H1 (cell line): ENCODE data around the gene PCED1B. TPM values are rescaled to one million over a fixed set of nuclear protein-coding genes. Genes with fewer than 3 reads are reported as not detected.

Experiments used
- CTCF ChIA-PET: fragments of 300-600 bp; sonication (Branson Sonifier 250); formaldehyde crosslinking; loops from one replicate; lab custom pipeline; 2021; ENCODE audit not compliant: partially characterized antibody; lab: Charles Lee
- POLR2A ChIA-PET: fragments of 300-600 bp; sonication (Branson Sonifier 250); formaldehyde crosslinking; loops from one replicate; lab custom pipeline; 2021; ENCODE audit warnings: inconsistent platforms; ENCODE audit not compliant: partially characterized antibody; lab: Charles Lee
- DNase-seq, 2 experiments: peaks; one replicate each; pipeline versions ENCODE4 v3.0.0 to v3.0.0-alpha.2; 2010 to 2022; ENCODE audit warnings: low spot score in 2 of 2, low read depth in 1 of 2, mixed read lengths in 1 of 2
- FAIRE-seq: peaks from 2 replicates; lab custom pipeline; 2011; peaks lifted over from hg19 to GRCh38; lab: Jason Lieb, UNC
- H2AFZ ChIP-seq: 2 replicates; pipeline ENCODE4 v1.8.1; 2012; ENCODE audit warnings: low read length, inconsistent platforms
- H2AK5ac ChIP-seq: 2 replicates; pipeline ENCODE4 v1.6.1; 2013; ENCODE audit warnings: low read depth, low read length
- H2BK120ac ChIP-seq: replicated peaks from 2 replicates; pipeline ENCODE3; 2013; ENCODE audit warnings: low read depth, low read length, inconsistent platforms
- H2BK12ac ChIP-seq: 2 replicates; pipeline ENCODE4 v1.6.1; 2013; ENCODE audit warnings: low read depth, low read length
- H2BK15ac ChIP-seq: 2 replicates; pipeline ENCODE4 v1.6.1; 2013; ENCODE audit warnings: low read length
- H2BK20ac ChIP-seq: 2 replicates; pipeline ENCODE4 v1.6.1; 2013; ENCODE audit warnings: low read length
- H2BK5ac ChIP-seq: 2 replicates; pipeline ENCODE4 v1.6.1; 2013; ENCODE audit warnings: low read depth, low read length
- H3K14ac ChIP-seq: 2 replicates; pipeline ENCODE4 v1.6.1; 2013; ENCODE audit warnings: inconsistent platforms; ENCODE audit not compliant: insufficient read length
- H3K18ac ChIP-seq: 2 replicates; pipeline ENCODE4 v1.6.1; 2013; ENCODE audit warnings: low read length; ENCODE audit errors: extremely low read depth
- H3K23ac ChIP-seq: 2 replicates; pipeline ENCODE4 v1.6.1; 2013; ENCODE audit warnings: inconsistent platforms; ENCODE audit not compliant: insufficient read length
- H3K23me2 ChIP-seq: 2 replicates; pipeline ENCODE4 v1.6.1; 2013; ENCODE audit warnings: low read depth, low read length
- H3K27ac ChIP-seq: 2 replicates; pipeline ENCODE4 v1.6.1; 2011; ENCODE audit warnings: low read depth, low read length, inconsistent platforms
- H3K27me3 ChIP-seq, 4 experiments: replicated peaks in 1 of 4; 1 replicate in 1 of 4; 2 replicates in 3 of 4; pipeline versions ENCODE4 v1.6.1 to v1.8.1; 2011 to 2013; ENCODE audit warnings: low read length in 3 of 4, mild to moderate bottlenecking in 3 of 4, inconsistent platforms in 2 of 4, mixed read lengths in 2 of 4, moderate library complexity in 1 of 4; ENCODE audit not compliant: control insufficient read depth in 3 of 4, insufficient read depth in 3 of 4; ENCODE audit errors: extremely low read depth in 1 of 4
- H3K36me3 ChIP-seq, 4 experiments: 2 replicates each; pipeline versions ENCODE4 v1.6.1 to v1.8.1; 2011 to 2013; ENCODE audit warnings: mild to moderate bottlenecking in 4 of 4, low read length in 3 of 4, moderate library complexity in 2 of 4, control low read depth in 1 of 4, inconsistent platforms in 1 of 4; ENCODE audit not compliant: insufficient read depth in 4 of 4, control insufficient read depth in 2 of 4
- H3K4ac ChIP-seq: replicated peaks from 2 replicates; pipeline ENCODE3; 2013; ENCODE audit warnings: low read length, low read depth, mixed read lengths, inconsistent platforms; ENCODE audit not compliant: insufficient read length
- H3K4me1 ChIP-seq, 4 experiments: replicated peaks in 1 of 4; 1 replicate in 1 of 4; 2 replicates in 3 of 4; pipeline versions ENCODE4 v1.6.1 to v1.8.1; 2011 to 2013; ENCODE audit warnings: low read length in 3 of 4, inconsistent platforms in 2 of 4, mixed read lengths in 1 of 4; ENCODE audit not compliant: insufficient read depth in 4 of 4, control insufficient read depth in 3 of 4
- H3K4me2 ChIP-seq, 2 experiments: 2 replicates each; pipeline versions ENCODE4 v1.6.1 to v1.8.1; 2011 to 2013; ENCODE audit warnings: low read depth in 2 of 2, low read length in 2 of 2, control low read depth in 1 of 2, inconsistent platforms in 1 of 2, mild to moderate bottlenecking in 1 of 2; ENCODE audit not compliant: insufficient read depth in 1 of 2
- H3K4me3 ChIP-seq, 4 experiments: fragments of 200-600, 300-600 bp in 1 of 4; sonication (generic), shearing (Covaris generic), sonication (Bioruptor Twin) in 1 of 4; 2 replicates each; pipeline versions ENCODE4 v1.5.1 to v1.8.1; 2011 to 2016; ENCODE audit warnings: low read length in 4 of 4, low read depth in 3 of 4, control low read depth in 2 of 4, inconsistent platforms in 2 of 4, mild to moderate bottlenecking in 2 of 4, mixed read lengths in 1 of 4, moderate library complexity in 1 of 4; ENCODE audit not compliant: insufficient read depth in 2 of 4; ENCODE audit errors: extremely low read depth in 1 of 4
- H3K56ac ChIP-seq: replicated peaks from 2 replicates; pipeline ENCODE3; 2013; ENCODE audit warnings: low read depth, mild to moderate bottlenecking, mixed read lengths, low read length, inconsistent platforms; ENCODE audit not compliant: insufficient read length
- H3K79me1 ChIP-seq: 2 replicates; pipeline ENCODE4 v1.6.1; 2013; ENCODE audit warnings: low read depth, low read length, control low read depth
- H3K79me2 ChIP-seq, 2 experiments: 2 replicates each; pipeline versions ENCODE4 v1.6.1 to v1.8.1; 2012 to 2013; ENCODE audit warnings: low read length in 2 of 2, mild to moderate bottlenecking in 2 of 2, inconsistent platforms in 1 of 2; ENCODE audit not compliant: insufficient read depth in 2 of 2, control insufficient read depth in 1 of 2
- H3K9ac ChIP-seq, 4 experiments: replicated peaks in 1 of 4; 1 replicate in 1 of 4; 2 replicates in 3 of 4; pipeline versions ENCODE4 v1.6.1 to v1.8.1; 2011 to 2013; ENCODE audit warnings: low read depth in 3 of 4, low read length in 3 of 4, control low read depth in 2 of 4, mild to moderate bottlenecking in 2 of 4, moderate library complexity in 2 of 4, inconsistent platforms in 1 of 4; ENCODE audit errors: extremely low read depth in 1 of 4
- H3K9me3 ChIP-seq, 2 experiments: 2 replicates each; pipeline versions ENCODE4 v1.6.1 to v1.8.1; 2012 to 2013; ENCODE audit warnings: mild to moderate bottlenecking in 2 of 2, moderate library complexity in 2 of 2, control low read depth in 1 of 2, inconsistent platforms in 1 of 2, low read depth in 1 of 2, low read length in 1 of 2, mixed read lengths in 1 of 2; ENCODE audit not compliant: insufficient read depth in 2 of 2
- H4K20me1 ChIP-seq, 2 experiments: replicated peaks in 1 of 2; 2 replicates each; pipeline versions ENCODE3 to v1.8.1; 2011 to 2013; ENCODE audit warnings: inconsistent platforms in 2 of 2, low read length in 2 of 2, mild to moderate bottlenecking in 1 of 2; ENCODE audit not compliant: insufficient read depth in 2 of 2, control insufficient read depth in 1 of 2
- H4K5ac ChIP-seq: 2 replicates; pipeline ENCODE4 v1.6.1; 2013; ENCODE audit warnings: low read length, low read depth, mixed read lengths, inconsistent platforms; ENCODE audit not compliant: insufficient read length
- H4K8ac ChIP-seq: 2 replicates; pipeline ENCODE4 v1.8.0; 2013; ENCODE audit warnings: mild to moderate bottlenecking, moderate library complexity, low read length, inconsistent platforms; ENCODE audit not compliant: insufficient read depth; ENCODE audit errors: extremely low read depth
- H4K91ac ChIP-seq: replicated peaks from 2 replicates; pipeline ENCODE3; 2013; ENCODE audit warnings: low read length, mixed read lengths, inconsistent platforms; ENCODE audit not compliant: insufficient read length
- ATF2 ChIP-seq: IDR thresholded peaks from 2 replicates; pipeline ENCODE4 v1.6.1; 2012; ENCODE audit warnings: low read length, inconsistent platforms
- EZH2 ChIP-seq: fragments of 200-600 bp; sonication (generic); IDR thresholded peaks from 2 replicates; pipeline ENCODE4 v1.7.1; 2012; ENCODE audit warnings: low read depth, mild to moderate bottlenecking, moderate library complexity, low read length, inconsistent platforms; ENCODE audit not compliant: severe bottlenecking
- KDM4A ChIP-seq: IDR thresholded peaks from one replicate; pipeline ENCODE4 v1.7.1; 2012; ENCODE audit warnings: low read depth, mild to moderate bottlenecking, moderate library complexity, low read length, inconsistent platforms; ENCODE audit not compliant: severe bottlenecking
- MAFK ChIP-seq: IDR thresholded peaks from 2 replicates; pipeline ENCODE4 v1.6.1; 2012; ENCODE audit warnings: low read depth, mild to moderate bottlenecking, improper control_type of control experiment, low read length
- POLR2AphosphoS5 ChIP-seq: IDR thresholded peaks from 2 replicates; pipeline ENCODE4 v1.6.1; 2011; ENCODE audit warnings: low read depth, low read length
- RFX5 ChIP-seq: IDR thresholded peaks from 2 replicates; pipeline ENCODE4 v1.6.1; 2011; ENCODE audit warnings: low read depth, low read length, improper control_type of control experiment, borderline replicate concordance
- SIX5 ChIP-seq: IDR thresholded peaks from 2 replicates; pipeline ENCODE4 v1.6.1; 2011; ENCODE audit warnings: mild to moderate bottlenecking, low read depth, low read length
- SP1 ChIP-seq: IDR thresholded peaks from 2 replicates; pipeline ENCODE4 v1.6.1; 2011; ENCODE audit warnings: low read depth, low read length
- TBP ChIP-seq: IDR thresholded peaks from 2 replicates; pipeline ENCODE4 v1.6.1; 2011; ENCODE audit warnings: low read depth, low read length, improper control_type of control experiment
- WGBS, 2 experiments: shearing (Covaris generic) in 1 of 2; methylation state at CpG; one replicate each; pipeline versions ENCODE4 v1.1.6 to v1.1.7; 2013 to 2015; ENCODE audit warnings: low lambda C conversion rate in 2 of 2, mixed read lengths in 2 of 2, inconsistent platforms in 1 of 2, low coverage in 1 of 2, missing lambda C conversion rate in 1 of 2; ENCODE audit not compliant: insufficient replicate concordance in 2 of 2, insufficient coverage in 1 of 2, insufficient read length in 1 of 2; ENCODE audit errors: extremely low coverage in 1 of 2, missing lambda C conversion rate in 1 of 2; 5-methylcytosine and 5-hydroxymethylcytosine counted together
- polyA plus RNA-seq, 7 experiments: library from polyadenylated mRNA; depleted of rRNA in 3 of 7; stranded (reverse) in 5 of 7; unstranded in 2 of 7; fragments of >200 nt in 5 of 7; fragments of 200-250 nt in 2 of 7; gene quantifications; 1 replicate in 5 of 7; 2 replicates in 1 of 7; 4 replicates in 1 of 7; pipeline versions ENCODE4 v1.2.1 to v1.2.3, GENCODE V29; 2011 to 2013; ENCODE audit warnings: missing spikeins in 2 of 7, mixed read lengths in 2 of 7
- total RNA-seq: library from RNA; stranded (reverse); fragmentation: NEBNext Ultra II Directional; extraction: Animal tissue kit (Norgen Biotek cat#: 25700); gene quantifications from 2 replicates; pipeline ENCODE4 v1.2.1, GENCODE V29; 2021
- TF ChIP-seq, protein P1 (sequence below): IDR thresholded peaks from 2 replicates; pipeline ENCODE4 v1.6.1; 2012; ENCODE audit warnings: inconsistent platforms

Gene PCED1B
- total and polyA plus RNA-seq, 2 of the 8 experiments (the other 6 are each of a cell fraction or from before 2014, with no cell fraction given), result 4.7 to 5.4 TPM

DNA sequence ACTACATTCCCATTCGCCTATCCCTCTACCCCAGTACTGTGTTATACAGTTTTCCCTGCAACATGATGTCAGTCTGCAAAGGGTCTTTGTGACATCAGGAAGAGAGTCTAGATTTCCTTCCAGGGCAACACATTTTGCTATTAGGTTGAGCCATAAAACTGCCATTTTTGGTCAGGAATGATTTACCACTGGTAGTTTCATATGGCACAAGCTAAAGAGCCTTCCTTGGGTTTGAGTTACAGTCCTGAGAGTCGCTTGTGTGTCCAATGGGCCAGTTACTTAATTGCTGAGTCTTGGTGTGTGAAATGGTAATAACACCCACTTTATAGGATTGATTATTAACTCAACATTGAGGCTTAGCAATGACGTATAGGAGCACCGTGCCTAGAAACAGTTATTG, 23.0 kb downstream of the PCED1B start:
- no peak overlapping the region for H3K4me3 ChIP-seq
- H2AFZ ChIP-seq, result no peak overlapping the region
- no peaks in the 10 kb centered on the region for H3K36me3 ChIP-seq
- H3K4ac ChIP-seq, result no peak overlapping the region
- H3K79me1 ChIP-seq, result no peaks in the 10 kb centered on the region
- H2BK20ac ChIP-seq, result no peak overlapping the region
- FAIRE-seq (no peak), DNase-seq (no peak)
- ChIA-PET POLR2A (no interaction called here), CTCF (no interaction called here)
- no peak overlapping the region for H3K14ac ChIP-seq
- H3K4me2 ChIP-seq, result no peak overlapping the region
- H3K4me1 ChIP-seq, result peaks cover 0 to 2% (median 0%) of the 10 kb centered on the region in 4 experiments; a peak in 1 of 7 replicates
- 91% methylated on average over 4 of the region's 4 CpGs; no CpG with 5 or more reads in 1 of the 2 experiments for WGBS, 2 experiments
- no peak overlapping the region for H2BK5ac ChIP-seq
- no peak overlapping the region for H3K9ac ChIP-seq
- H3K79me2 ChIP-seq, result no peaks in the 10 kb centered on the region
- no peaks in the 10 kb centered on the region for H3K23me2 ChIP-seq
- H3K56ac ChIP-seq, result no peak overlapping the region
- TF ChIP-seq, protein P1, sequence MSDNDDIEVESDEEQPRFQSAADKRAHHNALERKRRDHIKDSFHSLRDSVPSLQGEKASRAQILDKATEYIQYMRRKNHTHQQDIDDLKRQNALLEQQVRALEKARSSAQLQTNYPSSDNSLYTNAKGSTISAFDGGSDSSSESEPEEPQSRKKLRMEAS, result no peak
- TF ChIP-seq SP1, result no peak
- no peak for TF ChIP-seq RFX5
- TF ChIP-seq POLR2AphosphoS5, result no peak
- TF ChIP-seq MAFK, result no peak
- no peak for TF ChIP-seq SIX5
- no peak for TF ChIP-seq KDM4A
- no peak for TF ChIP-seq EZH2
- TF ChIP-seq TBP, result no peak
- TF ChIP-seq ATF2, result no peak
- no peak overlapping the region for H2BK12ac ChIP-seq
- no peaks in the 10 kb centered on the region for H4K20me1 ChIP-seq
- no peaks in the 10 kb centered on the region for H3K27me3 ChIP-seq
- no peak overlapping the region for H3K27ac ChIP-seq
- H3K9me3 ChIP-seq, result no peaks in the 10 kb centered on the region
- H2BK15ac ChIP-seq, result no peak overlapping the region
- H3K23ac ChIP-seq, result no peak overlapping the region
- H4K5ac ChIP-seq, result no peak overlapping the region
- no peak overlapping the region for H4K91ac ChIP-seq
- H3K18ac ChIP-seq, result no peak overlapping the region
- H4K8ac ChIP-seq, result no peak overlapping the region
- H2AK5ac ChIP-seq, result no peak overlapping the region
- H2BK120ac ChIP-seq, result no peak overlapping the region
